IMR-90 (cell line): ENCODE measurements around the gene CGNL1. TPM values are rescaled to one million over a fixed set of nuclear protein-coding genes. Genes with fewer than 3 reads are reported as not detected.

ENCODE experiments used
- ATAC-seq: fragments of 200-7000 bp; cut with Tn5 transposase; 2 replicates; pipeline ENCODE4 v1.9.1; 2020; ENCODE audit warnings: low read depth, mild to moderate bottlenecking, moderate library complexity
- BruUV-seq: library from RNA; stranded (reverse); fragments of 400-500 nt; replicated peaks from 2 replicates; lab custom pipeline; 2021; lab: Mats Ljungman, UMichigan
- CTCF ChIA-PET: fragments of 300-600 bp; formaldehyde crosslinking; extraction: SDS; loops from one replicate; lab custom pipeline; 2021; ENCODE audit warnings: antibody characterized with exemption; lab: Yijun Ruan, JAX
- POLR2A ChIA-PET: fragments of 300-600 bp; sonication (Branson Sonifier 250); formaldehyde crosslinking; loops from one replicate; lab custom pipeline; 2022; ENCODE audit warnings: antibody characterized with exemption; ENCODE audit not compliant: unreplicated experiment; lab: Charles Lee
- DNase-seq: peaks from one replicate; pipeline ENCODE4 v3.0.0; 2013
- H2AFZ ChIP-seq: replicated peaks from 2 replicates; pipeline ENCODE3; 2013; ENCODE audit warnings: low read length, mild to moderate bottlenecking; ENCODE audit not compliant: poor library complexity
- H2AK5ac ChIP-seq: 2 replicates; pipeline ENCODE4 v1.6.1; 2013; ENCODE audit warnings: low read depth, low read length, inconsistent platforms
- H2AK9ac ChIP-seq: replicated peaks from 2 replicates; pipeline ENCODE3; 2013; ENCODE audit warnings: mild to moderate bottlenecking, low read depth, low read length, moderate library complexity; ENCODE audit not compliant: poor library complexity
- H2BK120ac ChIP-seq: 2 replicates; pipeline ENCODE4 v1.6.1; 2013; ENCODE audit warnings: low read depth, low read length, inconsistent platforms
- H2BK15ac ChIP-seq: 3 replicates; pipeline ENCODE4 v1.6.1; 2013; ENCODE audit warnings: low read depth, low read length, inconsistent platforms
- H2BK20ac ChIP-seq: 2 replicates; pipeline ENCODE4 v1.6.1; 2013; ENCODE audit warnings: low read depth, mild to moderate bottlenecking, inconsistent platforms, low read length, moderate library complexity
- H2BK5ac ChIP-seq: 2 replicates; pipeline ENCODE4 v1.6.1; 2013; ENCODE audit warnings: mild to moderate bottlenecking, low read depth, low read length, inconsistent platforms; ENCODE audit not compliant: poor library complexity, severe bottlenecking
- H3K14ac ChIP-seq: replicated peaks from 2 replicates; pipeline ENCODE4 v1.6.1; 2013; ENCODE audit warnings: low read depth, low read length, inconsistent platforms
- H3K18ac ChIP-seq: 2 replicates; pipeline ENCODE4 v1.6.1; 2013; ENCODE audit warnings: low read depth, low read length, control low read depth
- H3K23ac ChIP-seq: 2 replicates; pipeline ENCODE4 v1.6.1; 2013; ENCODE audit warnings: low read depth, low read length, inconsistent platforms
- H3K27ac ChIP-seq: 2 replicates; pipeline ENCODE4 v1.5.1; 2013; ENCODE audit warnings: mild to moderate bottlenecking, control low read depth, low read length; ENCODE audit not compliant: insufficient read depth
- H3K27me3 ChIP-seq: 2 replicates; pipeline ENCODE4 v1.6.1; 2013; ENCODE audit warnings: low read length; ENCODE audit not compliant: control insufficient read depth, insufficient read depth
- H3K36me3 ChIP-seq: 2 replicates; pipeline ENCODE4 v1.6.1; 2013; ENCODE audit warnings: low read length, mixed read lengths; ENCODE audit not compliant: control insufficient read depth, insufficient read depth
- H3K4ac ChIP-seq: 2 replicates; pipeline ENCODE4 v1.6.1; 2013; ENCODE audit warnings: low read depth, low read length, inconsistent platforms
- H3K4me1 ChIP-seq: 2 replicates; pipeline ENCODE4 v1.6.1; 2013; ENCODE audit warnings: low read length, mixed read lengths; ENCODE audit not compliant: control insufficient read depth, insufficient read depth
- H3K4me2 ChIP-seq: 2 replicates; pipeline ENCODE4 v1.6.1; 2013; ENCODE audit warnings: low read depth, mild to moderate bottlenecking, control low read depth, low read length, moderate library complexity
- H3K4me3 ChIP-seq: 2 replicates; pipeline ENCODE4 v1.5.1; 2013; ENCODE audit warnings: low read depth, mild to moderate bottlenecking, control low read depth, low read length, moderate library complexity; ENCODE audit not compliant: insufficient read depth
- H3K56ac ChIP-seq: 2 replicates; pipeline ENCODE4 v1.6.1; 2013; ENCODE audit warnings: low read length, inconsistent platforms; ENCODE audit not compliant: insufficient read depth; ENCODE audit errors: extremely low read depth
- H3K79me1 ChIP-seq, 2 experiments: 2 replicates each; pipeline ENCODE4 v1.6.1; 2013; ENCODE audit warnings: low read length in 2 of 2, inconsistent platforms in 1 of 2, low read depth in 1 of 2
- H3K9ac ChIP-seq: 2 replicates; pipeline ENCODE4 v1.6.1; 2013; ENCODE audit warnings: low read depth, low read length, control low read depth
- H3K9me1 ChIP-seq: 2 replicates; pipeline ENCODE4 v1.6.1; 2013; ENCODE audit warnings: low read length, inconsistent platforms; ENCODE audit not compliant: insufficient read depth
- H3K9me3 ChIP-seq: 2 replicates; pipeline ENCODE4 v1.6.1; 2013; ENCODE audit warnings: low read length; ENCODE audit not compliant: control insufficient read depth, insufficient read depth
- H4K20me1 ChIP-seq: 2 replicates; pipeline ENCODE4 v1.6.1; 2013; ENCODE audit warnings: low read length, inconsistent platforms; ENCODE audit not compliant: insufficient read depth
- H4K5ac ChIP-seq: 2 replicates; pipeline ENCODE4 v1.6.1; 2013; ENCODE audit warnings: mild to moderate bottlenecking, low read depth, low read length, control low read depth
- H4K8ac ChIP-seq, 2 experiments: 2 replicates each; pipeline ENCODE4 v1.6.1; 2013; ENCODE audit warnings: low read depth in 2 of 2, low read length in 2 of 2, control low read depth in 1 of 2, inconsistent platforms in 1 of 2
- H4K91ac ChIP-seq: 2 replicates; pipeline ENCODE4 v1.6.1; 2013; ENCODE audit warnings: low read depth, low read length, inconsistent platforms; ENCODE audit not compliant: insufficient read depth
- CEBPB ChIP-seq: IDR thresholded peaks from 2 replicates; pipeline ENCODE4 v1.6.1; 2012; ENCODE audit warnings: low read depth, low read length, improper control_type of control experiment
- CHD1 ChIP-seq: IDR thresholded peaks from 2 replicates; pipeline ENCODE4 v1.6.1; 2012; ENCODE audit warnings: low read depth, low read length, improper control_type of control experiment
- FOS ChIP-seq: fragments of 150-350 bp; IDR thresholded peaks from 2 replicates; pipeline ENCODE4 v1.6.1; 2016; ENCODE audit warnings: low read depth, low read length
- MAFK ChIP-seq: IDR thresholded peaks from 2 replicates; pipeline ENCODE4 v1.6.1; 2012; ENCODE audit warnings: low read depth, low read length, improper control_type of control experiment
- MXI1 ChIP-seq: IDR thresholded peaks from 2 replicates; pipeline ENCODE4 v1.6.1; 2012; ENCODE audit warnings: low read depth, mild to moderate bottlenecking, low read length, moderate library complexity, borderline replicate concordance
- RAD21 ChIP-seq: IDR thresholded peaks from 2 replicates; pipeline ENCODE4 v1.6.1; 2012; ENCODE audit warnings: low read length, improper control_type of control experiment
- RCOR1 ChIP-seq: IDR thresholded peaks from 2 replicates; pipeline ENCODE4 v1.6.1; 2012; ENCODE audit warnings: mild to moderate bottlenecking, low read length, improper control_type of control experiment; ENCODE audit not compliant: insufficient replicate concordance
- RFX5 ChIP-seq: IDR thresholded peaks from 2 replicates; pipeline ENCODE4 v1.8.0; 2012; ENCODE audit warnings: low read depth, mild to moderate bottlenecking, low read length, moderate library complexity
- WGBS, 2 experiments: methylation state at CpG; one replicate each; pipeline versions ENCODE4 v1.1.5 to v1.1.7; 2013; ENCODE audit warnings: missing lambda C conversion rate in 2 of 2; ENCODE audit not compliant: insufficient read length in 1 of 2; ENCODE audit errors: extremely low coverage in 2 of 2; 5-methylcytosine and 5-hydroxymethylcytosine counted together
- dilution Hi-C: fragments of 300-500 bp; cut with HindIII; formaldehyde crosslinking; loops from one replicate; pipeline ENCODE4 v1.14.3; 2018; ENCODE audit warnings: low sequenced_read_pairs; ENCODE audit not compliant: unreplicated experiment
- in situ Hi-C: fragments of 300-500 bp; cut with MboI; formaldehyde crosslinking; loops from 3 replicates; pipeline ENCODE4 v1.14.3; 2019; ENCODE audit warnings: low sequenced_read_pairs, inconsistent platforms, mixed read lengths
- intact Hi-C: fragments of 100-400 bp; cut with micrococcal nuclease; formaldehyde crosslinking; loops from 2 replicates; pipeline ENCODE4 v1.10.0; 2022
- polyA plus RNA-seq, 3 experiments: library from polyadenylated mRNA; depleted of rRNA; stranded (reverse); fragments of >200 nt; gene quantifications; 2 replicates each; pipeline ENCODE4 v1.2.3, GENCODE V29; 2012; ENCODE audit warnings: low replicate concordance in 1 of 3
- total RNA-seq: library from RNA; depleted of rRNA; stranded (reverse); fragments of >200 nt; gene quantifications from 2 replicates; pipeline ENCODE4 v1.2.3, GENCODE V29; 2012
- TF ChIP-seq, protein P1 (sequence below): fragments of 150-350 bp; IDR thresholded peaks from 2 replicates; pipeline ENCODE4 v1.6.1; 2016; ENCODE audit warnings: low read depth, mild to moderate bottlenecking, low read length, moderate library complexity, borderline replicate concordance

CGNL1 gene
- total and polyA plus RNA-seq, 2 of the 4 experiments (the other 2 are of a cell fraction), result 0.07 to 0.18 TPM

DNA sequence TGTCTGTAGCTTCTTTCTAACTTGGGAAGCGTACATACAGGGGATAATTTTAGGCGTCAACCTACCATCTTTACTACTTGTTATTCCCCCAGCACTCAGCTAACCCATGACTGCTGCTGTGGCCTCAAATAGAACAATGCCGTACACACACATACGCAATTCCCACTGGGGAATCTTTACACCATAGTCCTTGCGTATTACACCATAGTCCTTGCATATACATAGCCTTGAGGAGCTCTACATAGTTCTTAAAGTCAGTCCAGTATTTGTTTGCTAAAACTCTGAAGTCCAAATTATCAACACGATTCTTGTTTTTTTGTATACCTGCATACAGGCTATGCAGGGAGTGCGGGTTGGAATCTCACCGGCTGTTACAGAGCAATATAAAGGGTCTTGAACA, 67.2 kb downstream of the CGNL1 start:
- ChIA-PET POLR2A (no interaction called here), CTCF (no interaction called here)
- Histone ChIP-seq H3K79me1 (no peaks in the 10 kb centered on the region), H3K4me2 (no peak overlapping the region), H3K36me3 (no peaks in the 10 kb centered on the region), H2AK5ac (no peak overlapping the region), H3K9me1 (no peaks in the 10 kb centered on the region), H3K56ac (no peak overlapping the region), H3K4ac (no peak overlapping the region), H2BK120ac (no peak overlapping the region), H3K14ac (no peak overlapping the region), H3K4me3 (no peak overlapping the region), H3K23ac (no peak overlapping the region), H3K9ac (no peak overlapping the region), H2BK5ac (no peak overlapping the region), H3K27ac (no peak overlapping the region), H3K4me1 (no peaks in the 10 kb centered on the region), H4K8ac (no peak overlapping the region), H4K20me1 (no peaks in the 10 kb centered on the region), H3K27me3 (no peaks in the 10 kb centered on the region; the same call in 1 of the 2 replicates), H4K5ac (no peak overlapping the region), H3K18ac (no peak overlapping the region), H2AK9ac (no peak overlapping the region), H3K9me3 (no peaks in the 10 kb centered on the region), H4K91ac (no peak overlapping the region), H2AFZ (no peak overlapping the region), H2BK15ac (no peak overlapping the region), H2BK20ac (no peak overlapping the region)
- WGBS, 2 experiments, result 97% methylated on average over 4 of the region's 8 CpGs; no CpG with 5 or more reads in 1 of the 2 experiments
- dilution Hi-C loops (no loop called here), in situ Hi-C loops (no loop called here), intact Hi-C loops (no loop called here)
- TF ChIP-seq MXI1 (no peak), MAFK (no peak), FOS (no peak), RCOR1 (no peak), CHD1 (no peak), RAD21 (no peak), CEBPB (no peak), RFX5 (no peak)
- TF ChIP-seq, protein P1, sequence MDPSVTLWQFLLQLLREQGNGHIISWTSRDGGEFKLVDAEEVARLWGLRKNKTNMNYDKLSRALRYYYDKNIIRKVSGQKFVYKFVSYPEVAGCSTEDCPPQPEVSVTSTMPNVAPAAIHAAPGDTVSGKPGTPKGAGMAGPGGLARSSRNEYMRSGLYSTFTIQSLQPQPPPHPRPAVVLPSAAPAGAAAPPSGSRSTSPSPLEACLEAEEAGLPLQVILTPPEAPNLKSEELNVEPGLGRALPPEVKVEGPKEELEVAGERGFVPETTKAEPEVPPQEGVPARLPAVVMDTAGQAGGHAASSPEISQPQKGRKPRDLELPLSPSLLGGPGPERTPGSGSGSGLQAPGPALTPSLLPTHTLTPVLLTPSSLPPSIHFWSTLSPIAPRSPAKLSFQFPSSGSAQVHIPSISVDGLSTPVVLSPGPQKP, result no peak
- no TSS peak for BruUV-seq
- ATAC-seq (no peak), DNase-seq (no peak)
